Lower lobe of right lung (tissue), 2 donors: Measurements from ENCODE around the gene KIF26B. TPM values are rescaled to one million over a fixed set of nuclear protein-coding genes. Genes with fewer than 3 reads are reported as not detected.

Experiments used
- ATAC-seq, 2 donors: fragments of 200-7000 bp; cut with Tn5 transposase; one replicate each; pipeline ENCODE4 v1.9.1; 2020 to 2022; ENCODE audit warnings: mild to moderate bottlenecking in 2 of 2, moderate library complexity in 2 of 2
- DNase-seq: peaks from one replicate; pipeline ENCODE4 v3.0.0-alpha.2; 2020
- H3K27ac ChIP-seq: fragments of 200-600 bp; one replicate; pipeline ENCODE4 v1.8.0; 2022
- H3K27me3 ChIP-seq: fragments of 200-600 bp; one replicate; pipeline ENCODE4 v1.8.0; 2022; ENCODE audit warnings: low read depth
- H3K36me3 ChIP-seq: fragments of 200-600 bp; one replicate; pipeline ENCODE4 v1.8.0; 2022; ENCODE audit warnings: mild to moderate bottlenecking
- H3K4me1 ChIP-seq: fragments of 200-600 bp; one replicate; pipeline ENCODE4 v1.8.0; 2022
- H3K4me3 ChIP-seq: fragments of 200-600 bp; one replicate; pipeline ENCODE4 v1.8.0; 2022; ENCODE audit warnings: mild to moderate bottlenecking
- H3K9me3 ChIP-seq: fragments of 200-600 bp; one replicate; pipeline ENCODE4 v1.8.0; 2022
- CTCF ChIP-seq: fragments of 200-600 bp; IDR thresholded peaks from one replicate; pipeline ENCODE4 v1.8.0; 2022; ENCODE audit warnings: antibody characterized with exemption, mild to moderate bottlenecking
- intact Hi-C: fragments of 100-400 bp; cut with DNase I; formaldehyde crosslinking; loops from one replicate; pipeline ENCODE4 v1.11.0; 2022
- total RNA-seq: library from RNA; stranded (reverse); fragmentation: NEBNext Ultra II Directional; extraction: Animal tissue kit (Norgen Biotek cat#: 25700); gene quantifications from one replicate; pipeline ENCODE4 v1.2.1, GENCODE V29; 2021
- donor health status: DM: no; HTN: yes; CAD: no; lungs with severe emphysema.

KIF26B gene
- total RNA-seq, 1 donor from 2014 or later, result 1.2 TPM

- Histone ChIP-seq H3K9me3 (no peaks in the 10 kb centered on the region), H3K36me3 (no peaks in the 10 kb centered on the region), H3K4me3 (no peak overlapping the region), H3K4me1 (no peaks in the 10 kb centered on the region), H3K27me3 (no peaks in the 10 kb centered on the region), H3K27ac (no peak overlapping the region)
- intact Hi-C loops, result no loop called here
- DNase-seq (no peak), ATAC-seq (no peak)
- TF ChIP-seq CTCF, result no peak
Measured at GRCh38 chr1:245108909-245109308, 45.9 kb upstream of the KIF26B start.

- Histone ChIP-seq H3K27ac (no peak overlapping the region), H3K4me1 (no peaks in the 10 kb centered on the region), H3K4me3 (no peak overlapping the region), H3K36me3 (no peaks in the 10 kb centered on the region), H3K27me3 (no peaks in the 10 kb centered on the region), H3K9me3 (no peaks in the 10 kb centered on the region)
- no peak for TF ChIP-seq CTCF
- DNase-seq (no peak), ATAC-seq (no peak)
- intact Hi-C loops, result no loop called here
Measured at GRCh38 chr1:245110406-245110805, 44.4 kb upstream of the KIF26B start.

- DNase-seq, result no peak
- no peak overlapping the region for H3K27ac ChIP-seq
- H3K9me3 ChIP-seq, result no peaks in the 10 kb centered on the region
- no peak for ATAC-seq
- no peak overlapping the region for H3K4me3 ChIP-seq
- H3K27me3 ChIP-seq, result no peaks in the 10 kb centered on the region
- no peaks in the 10 kb centered on the region for H3K36me3 ChIP-seq
- intact Hi-C loops, result no loop called here
- no peaks in the 10 kb centered on the region for H3K4me1 ChIP-seq
- no peak for TF ChIP-seq CTCF
Measured at GRCh38 chr1:245111073-245111472, 43.7 kb upstream of the KIF26B start.

- no peaks in the 10 kb centered on the region for H3K9me3 ChIP-seq
- TF ChIP-seq CTCF, result no peak
- no peak for DNase-seq
- no peaks in the 10 kb centered on the region for H3K27me3 ChIP-seq
- H3K4me3 ChIP-seq, result no peak overlapping the region
- intact Hi-C loops, result no loop called here
- no peaks in the 10 kb centered on the region for H3K4me1 ChIP-seq
- no peaks in the 10 kb centered on the region for H3K36me3 ChIP-seq
- H3K27ac ChIP-seq, result no peak overlapping the region
- no peak for ATAC-seq
Measured at GRCh38 chr1:245113649-245114048, 41.1 kb upstream of the KIF26B start.

- TF ChIP-seq CTCF, result no peak
- Histone ChIP-seq H3K36me3 (no peaks in the 10 kb centered on the region), H3K27ac (no peak overlapping the region), H3K4me3 (no peak overlapping the region), H3K4me1 (no peaks in the 10 kb centered on the region), H3K9me3 (no peaks in the 10 kb centered on the region), H3K27me3 (no peaks in the 10 kb centered on the region)
- intact Hi-C loops, result no loop called here
- no peak for DNase-seq
- no peak for ATAC-seq
Measured at GRCh38 chr1:245116131-245116530, 38.7 kb upstream of the KIF26B start.

GRCh38 chr1:245116751-245117150, 38.0 kb upstream of the KIF26B start:
- H3K4me1 ChIP-seq, result no peaks in the 10 kb centered on the region
- H3K27ac ChIP-seq, result no peak overlapping the region
- H3K36me3 ChIP-seq, result no peaks in the 10 kb centered on the region
- no peak for DNase-seq
- no peak for TF ChIP-seq CTCF
- no peaks in the 10 kb centered on the region for H3K27me3 ChIP-seq
- H3K9me3 ChIP-seq, result no peaks in the 10 kb centered on the region
- no peak for ATAC-seq
- no peak overlapping the region for H3K4me3 ChIP-seq
- intact Hi-C loops, result no loop called here
